H1 (cell line): ENCODE measurements around the gene DNAJC16. TPM values are rescaled to one million over a fixed set of nuclear protein-coding genes. Genes with fewer than 3 reads are reported as not detected.

Experiments
- CBX5 ChIP-seq: fragments of 300-800, 300-1000 bp; sonication (generic); IDR thresholded peaks from 2 replicates; pipeline ENCODE4 v1.7.1; 2016; ENCODE audit warnings: antibody characterized with exemption, low read length, low read depth
- CHD1 ChIP-seq: IDR thresholded peaks from 2 replicates; pipeline ENCODE4 v1.6.1; 2012; ENCODE audit warnings: low read depth, low read length, improper control_type of control experiment
- GTF2F1 ChIP-seq: IDR thresholded peaks from 2 replicates; pipeline ENCODE4 v1.6.1; 2012; ENCODE audit warnings: low read depth, low read length, improper control_type of control experiment, borderline replicate concordance
- KDM1A ChIP-seq: fragments of 200-600, 300-600 bp; sonication (generic); IDR thresholded peaks from 2 replicates; pipeline ENCODE4 v1.7.1; 2016; ENCODE audit warnings: mild to moderate bottlenecking, low read length, borderline replicate concordance
- KDM5A ChIP-seq: fragments of 200-600 bp; IDR thresholded peaks from 2 replicates; pipeline ENCODE4 v1.7.1; 2012; ENCODE audit warnings: mild to moderate bottlenecking, low read length, inconsistent platforms, mixed read lengths
- NRF1 ChIP-seq: IDR thresholded peaks from 2 replicates; pipeline ENCODE4 v1.6.1; 2011; ENCODE audit warnings: mild to moderate bottlenecking, low read depth, low read length, improper control_type of control experiment
- POLR2A ChIP-seq, 2 experiments: IDR thresholded peaks; 1 replicate in 1 of 2; 2 replicates in 1 of 2; pipeline ENCODE4 v1.6.1; 2011; ENCODE audit warnings: low read depth in 2 of 2, low read length in 2 of 2, mild to moderate bottlenecking in 2 of 2; ENCODE audit errors: control extremely low read depth in 1 of 2
- POLR2AphosphoS5 ChIP-seq: IDR thresholded peaks from 2 replicates; pipeline ENCODE4 v1.6.1; 2011; ENCODE audit warnings: low read depth, low read length
- RBBP5 ChIP-seq: IDR thresholded peaks from 2 replicates; pipeline ENCODE4 v1.7.1; 2012; ENCODE audit warnings: low read depth, mild to moderate bottlenecking, inconsistent platforms, low read length, moderate library complexity, borderline replicate concordance
- SAP30 ChIP-seq: fragments of 300-600 bp; sonication (generic); IDR thresholded peaks from 2 replicates; pipeline ENCODE4 v1.7.1; 2012; ENCODE audit warnings: low read length, moderate library complexity, mild to moderate bottlenecking, inconsistent platforms; ENCODE audit not compliant: insufficient read depth, insufficient replicate concordance
- SIRT6 ChIP-seq: IDR thresholded peaks from one replicate; pipeline ENCODE4 v1.7.1; 2012; ENCODE audit warnings: low read length, inconsistent platforms
- TAF1 ChIP-seq: IDR thresholded peaks from 2 replicates; pipeline ENCODE4 v1.6.1; 2011; ENCODE audit warnings: mild to moderate bottlenecking, low read depth, low read length
- TAF7 ChIP-seq: optimal IDR thresholded peaks from 2 replicates; pipeline ENCODE3; 2011; ENCODE audit warnings: low read depth, mild to moderate bottlenecking, inconsistent platforms, low read length, moderate library complexity, borderline replicate concordance
- polyA plus RNA-seq, 7 experiments: library from polyadenylated mRNA; depleted of rRNA in 3 of 7; stranded (reverse) in 5 of 7; unstranded in 2 of 7; fragments of >200 nt in 5 of 7; fragments of 200-250 nt in 2 of 7; gene quantifications; 1 replicate in 5 of 7; 2 replicates in 1 of 7; 4 replicates in 1 of 7; pipeline versions ENCODE4 v1.2.1 to v1.2.3, GENCODE V29; 2011 to 2013; ENCODE audit warnings: missing spikeins in 2 of 7, mixed read lengths in 2 of 7
- total RNA-seq: library from RNA; stranded (reverse); fragmentation: NEBNext Ultra II Directional; extraction: Animal tissue kit (Norgen Biotek cat#: 25700); gene quantifications from 2 replicates; pipeline ENCODE4 v1.2.1, GENCODE V29; 2021
- TF ChIP-seq, protein P1 (sequence below): IDR thresholded peaks from 2 replicates; pipeline ENCODE4 v1.6.1; 2012; ENCODE audit warnings: inconsistent platforms

DNAJC16 gene
- total and polyA plus RNA-seq, 2 of the 8 experiments (the other 6 are each of a cell fraction or from before 2014, with no cell fraction given), result 7.9 to 23.3 TPM

DNA sequence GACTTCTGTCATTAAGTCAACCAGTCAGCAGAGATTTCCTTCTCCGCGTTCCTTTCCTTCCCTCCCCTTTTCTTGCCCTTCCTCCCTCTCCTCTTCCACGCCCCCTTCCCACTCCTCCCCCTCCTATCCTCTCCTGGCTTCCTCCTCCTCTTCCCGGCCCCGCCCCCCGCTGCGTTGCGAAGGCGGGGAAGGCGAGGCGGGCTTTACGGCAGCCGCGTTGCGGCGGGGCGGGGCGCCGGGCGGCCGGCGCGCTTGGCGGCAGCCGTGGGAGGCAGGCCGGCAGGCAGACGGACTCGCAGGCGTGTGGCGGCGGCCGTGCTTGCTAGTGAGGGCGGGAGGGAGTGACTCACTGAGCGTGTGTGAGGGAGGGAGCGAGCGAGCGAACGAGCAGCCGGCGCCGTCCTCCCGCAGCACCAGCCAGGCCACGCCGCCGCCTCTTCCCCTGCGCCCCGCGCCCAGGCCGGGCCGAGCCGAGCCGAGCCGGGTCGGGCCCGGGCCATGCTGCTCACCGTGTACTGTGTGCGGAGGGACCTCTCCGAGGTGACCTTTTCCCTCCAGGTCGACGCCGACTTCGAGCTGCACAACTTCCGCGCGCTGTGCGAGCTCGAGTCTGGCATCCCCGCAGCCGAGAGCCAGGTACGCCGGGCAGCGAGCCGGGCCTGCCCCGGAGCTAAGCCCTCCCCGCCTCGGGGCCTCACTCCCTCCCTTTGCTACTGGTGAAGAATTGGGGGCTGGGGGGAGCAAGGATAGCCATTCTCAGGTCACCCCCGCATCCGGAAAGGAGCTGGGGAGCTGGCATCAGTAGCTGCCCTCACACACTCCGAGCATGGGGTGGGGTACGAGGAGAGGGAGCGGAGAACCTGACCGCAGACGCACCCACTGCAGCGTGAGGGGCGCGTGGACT is 90.8 kb downstream of the DNAJC16 start, which contains the start of gene DDI2 (continued):
- peak; percentile 49 for TF ChIP-seq TAF7
- no peak for TF ChIP-seq GTF2F1
- TF ChIP-seq TAF1, result peak; percentile 89
- TF ChIP-seq, protein P1, sequence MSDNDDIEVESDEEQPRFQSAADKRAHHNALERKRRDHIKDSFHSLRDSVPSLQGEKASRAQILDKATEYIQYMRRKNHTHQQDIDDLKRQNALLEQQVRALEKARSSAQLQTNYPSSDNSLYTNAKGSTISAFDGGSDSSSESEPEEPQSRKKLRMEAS, result peak; percentile 39
- TF ChIP-seq KDM5A, result no peak
- no peak for TF ChIP-seq KDM1A
- no peak for TF ChIP-seq CHD1
- TF ChIP-seq RBBP5, result peak; percentile 52; the same call in 1 of the 2 replicates
- peak; percentile 61 to 79 for TF ChIP-seq POLR2A (IDR thresholded peaks at IDR 0.05; ENCODE audit: control extremely low read depth in 1 of 2, low read depth in 2 of 2, low read length in 2 of 2)
- no peak for TF ChIP-seq SIRT6
- TF ChIP-seq POLR2AphosphoS5, result peak; percentile 51; the same call in 1 of the 2 replicates
- TF ChIP-seq NRF1, result no peak
- TF ChIP-seq CBX5, result no peak
- no peak for TF ChIP-seq SAP30
